Mucosa of rectum (tissue), 2 donors: ENCODE measurements around the gene RBM41.
"Not testable (repeated sequence)": the region's sequence is repeated elsewhere in the genome, so short reads cannot be mapped to it uniquely, and the experiment has no call there.

Experiments used
- H3K27ac ChIP-seq, 2 donors: one replicate each; pipeline ENCODE4 v1.7.0; 2013; ENCODE audit warnings: inconsistent platforms in 2 of 2, low read depth in 2 of 2, low read length in 2 of 2
- H3K27me3 ChIP-seq, 2 donors: one replicate each; pipeline ENCODE4 v1.7.0; 2013; ENCODE audit warnings: low read length in 2 of 2; ENCODE audit not compliant: control insufficient read depth in 2 of 2, insufficient read depth in 2 of 2
- H3K36me3 ChIP-seq, 2 donors: one replicate each; pipeline ENCODE4 v1.7.0; 2013; ENCODE audit warnings: low read length in 2 of 2; ENCODE audit not compliant: control insufficient read depth in 2 of 2, insufficient read depth in 2 of 2
- H3K4me1 ChIP-seq, 2 donors: one replicate each; pipeline ENCODE4 v1.7.0; 2013; ENCODE audit warnings: low read length in 2 of 2, mild to moderate bottlenecking in 1 of 2; ENCODE audit not compliant: control insufficient read depth in 2 of 2, insufficient read depth in 2 of 2
- H3K4me3 ChIP-seq, 2 donors: one replicate each; pipeline ENCODE4 v1.7.0; 2013; ENCODE audit warnings: low read length in 2 of 2
- H3K9ac ChIP-seq, 2 donors: one replicate each; pipeline ENCODE4 v1.7.0; 2013; ENCODE audit warnings: low read length in 2 of 2, low read depth in 1 of 2, mild to moderate bottlenecking in 1 of 2
- H3K9me3 ChIP-seq, 2 donors: one replicate each; pipeline ENCODE4 v1.7.0; 2013; ENCODE audit warnings: low read length in 2 of 2; ENCODE audit not compliant: control insufficient read depth in 2 of 2
- donor health status: healthy.
- donor health status: Normal muscosa, but diverticular disease.

The RBM41 gene

GRCh38 chrX:107118322-107119147, at the start of gene RBM41:
Gene RBM41 (minus strand): TSS chrX:107118822. CDS start chrX:107118773, 49 bp downstream.
- peak within 1 kb of the TSS; percentile 60 to 74 for H3K9ac ChIP-seq
- H3K27ac ChIP-seq, result peak within 1 kb of the TSS; percentile 35 to 59
- H3K36me3 ChIP-seq, result peaks cover 13 to 16% of the 10 kb centered on the region in 2 donors
- no peaks in the 10 kb centered on the region for H3K9me3 ChIP-seq
- H3K27me3 ChIP-seq, result no peaks in the 10 kb centered on the region
- peaks cover 0 to 5% of the 10 kb centered on the region in 2 donors for H3K4me1 ChIP-seq
- peak within 1 kb of the TSS; percentile 75 to 81 for H3K4me3 ChIP-seq

DNA sequence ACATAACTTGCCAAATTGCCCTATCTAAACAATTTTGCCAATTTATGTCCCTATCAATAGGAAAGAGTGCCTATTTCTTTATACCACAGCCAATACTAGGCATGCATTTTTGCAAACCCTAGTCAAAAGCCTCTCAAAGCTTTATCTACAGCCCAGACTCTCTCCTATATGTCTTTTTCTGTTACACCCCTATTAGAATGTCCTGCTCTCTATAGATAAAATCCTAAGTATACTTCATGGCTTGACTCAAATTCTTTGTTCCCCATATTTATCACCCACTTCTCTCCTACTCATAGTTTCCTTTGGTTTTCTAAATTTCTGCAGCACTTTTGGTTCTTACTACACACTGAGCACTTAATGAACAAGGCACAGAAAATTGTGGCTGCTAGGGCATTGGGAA, 49.6 kb upstream of the RBM41 start:
- H3K36me3 ChIP-seq, result no peaks in the 10 kb centered on the region
- no peak overlapping the region for H3K27ac ChIP-seq

GRCh38 chrX:107167163-107167921, 48.7 kb upstream of the RBM41 start:
- no peaks in the 10 kb centered on the region for H3K36me3 ChIP-seq
- no peaks in the 10 kb centered on the region for H3K9me3 ChIP-seq
- H3K4me1 ChIP-seq, result no peaks in the 10 kb centered on the region
- no peaks in the 10 kb centered on the region for H3K27me3 ChIP-seq
- H3K9ac ChIP-seq, result no peak overlapping the region
- no peak overlapping the region for H3K27ac ChIP-seq
- no peak overlapping the region for H3K4me3 ChIP-seq

More for the DNA sequence above, 49.6 kb upstream of the RBM41 start:
- no peaks in the 10 kb centered on the region for H3K27me3 ChIP-seq
- no peak overlapping the region for H3K4me3 ChIP-seq
- H3K4me1 ChIP-seq, result no peaks in the 10 kb centered on the region
- H3K9me3 ChIP-seq, result no peaks in the 10 kb centered on the region
- no peak overlapping the region for H3K9ac ChIP-seq

DNA sequence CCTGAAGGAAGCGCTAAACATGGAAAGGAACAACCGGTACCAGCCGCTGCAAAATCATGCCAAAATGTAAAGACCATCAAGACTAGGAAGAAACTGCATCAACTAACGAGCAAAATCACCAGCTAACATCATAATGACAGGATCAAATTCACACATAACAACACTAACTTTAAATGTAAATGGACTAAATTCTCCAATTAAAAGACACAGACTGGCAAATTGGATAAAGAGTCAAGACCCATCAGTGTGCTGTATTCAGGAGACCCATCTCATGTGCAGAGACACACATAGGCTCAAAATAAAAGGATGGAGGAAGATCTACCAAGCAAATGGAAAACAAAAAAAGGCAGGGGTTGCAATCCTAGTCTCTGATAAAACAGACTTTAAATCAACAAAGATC, 39.0 kb upstream of the RBM41 start:
- not testable (repeated sequence) for H3K4me3 ChIP-seq, H3K36me3 ChIP-seq, H3K27ac ChIP-seq, H3K27me3 ChIP-seq, H3K4me1 ChIP-seq, H3K9ac ChIP-seq, H3K9me3 ChIP-seq

DNA sequence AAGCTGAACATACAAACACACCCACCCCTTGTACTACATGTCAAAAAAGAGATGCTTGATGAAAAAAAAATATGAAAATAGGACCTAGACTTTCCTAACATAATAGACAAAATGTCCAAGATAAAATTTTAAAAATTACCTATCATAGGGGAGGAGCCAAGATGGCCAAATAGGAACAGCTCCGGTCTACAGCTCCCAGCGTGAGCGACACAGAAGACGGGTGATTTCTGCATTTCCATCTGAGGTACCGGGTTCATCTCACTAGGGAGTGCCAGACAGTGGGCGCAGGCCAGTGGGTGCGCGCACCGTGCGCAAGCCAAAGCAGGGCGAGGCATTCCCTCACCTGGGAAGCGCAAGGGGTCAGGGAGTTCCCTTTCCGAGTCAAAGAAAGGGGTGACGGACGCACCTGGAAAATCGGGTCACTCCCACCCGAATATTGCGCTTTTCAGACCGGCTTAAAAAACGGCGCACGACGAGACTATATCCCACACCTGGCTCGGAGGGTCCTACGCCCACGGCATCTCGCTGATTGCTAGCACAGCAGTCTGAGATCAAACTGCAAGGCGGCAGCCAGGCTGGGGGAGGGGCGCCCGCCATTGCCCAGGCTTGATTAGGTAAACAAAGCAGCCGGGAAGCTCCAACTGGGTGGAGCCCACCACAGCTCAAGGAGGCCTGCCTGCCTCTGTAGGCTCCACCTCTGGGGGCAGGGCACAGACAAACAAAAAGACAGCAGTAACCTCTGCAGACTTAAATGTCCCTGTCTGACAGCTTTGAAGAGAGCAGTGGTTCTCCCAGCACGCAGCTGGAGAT, 37.2 kb upstream of the RBM41 start:
- H3K27ac ChIP-seq, H3K4me3 ChIP-seq, H3K36me3 ChIP-seq, H3K4me1 ChIP-seq, H3K27me3 ChIP-seq, H3K9me3 ChIP-seq, H3K9ac ChIP-seq: not testable (repeated sequence)

- no peak overlapping the region for H3K27ac ChIP-seq
These were observed 36.4 kb upstream of the RBM41 start for GRCh38 chrX:107154787-107155620.

DNA sequence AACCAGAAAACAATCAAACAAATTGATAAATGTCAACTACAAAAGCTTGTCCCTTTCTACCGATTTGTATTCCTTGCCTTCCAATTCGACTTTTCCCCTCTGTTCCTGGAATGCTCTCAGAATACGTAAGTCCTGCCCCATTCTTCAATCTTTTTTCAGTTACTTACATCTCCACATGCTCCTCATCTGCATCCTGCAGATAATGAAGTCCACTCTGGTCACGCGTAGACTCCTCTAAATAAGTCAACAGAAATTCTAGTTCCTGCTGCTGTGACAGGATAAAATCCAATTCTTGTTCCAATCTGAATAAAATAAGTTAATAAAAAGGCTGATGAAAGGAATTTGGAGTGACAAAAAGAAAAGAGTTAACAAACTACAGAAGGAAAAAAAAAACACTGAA, 34.4 kb upstream of the RBM41 start:
- H3K9me3 ChIP-seq, result no peaks in the 10 kb centered on the region

More at GRCh38 chrX:107154787-107155620, 36.4 kb upstream of the RBM41 start:
- no peak overlapping the region for H3K4me3 ChIP-seq
- H3K36me3 ChIP-seq, result no peaks in the 10 kb centered on the region
- H3K9ac ChIP-seq, result no peak overlapping the region
- no peaks in the 10 kb centered on the region for H3K9me3 ChIP-seq
- no peaks in the 10 kb centered on the region for H3K4me1 ChIP-seq
- H3K27me3 ChIP-seq, result no peaks in the 10 kb centered on the region

DNA sequence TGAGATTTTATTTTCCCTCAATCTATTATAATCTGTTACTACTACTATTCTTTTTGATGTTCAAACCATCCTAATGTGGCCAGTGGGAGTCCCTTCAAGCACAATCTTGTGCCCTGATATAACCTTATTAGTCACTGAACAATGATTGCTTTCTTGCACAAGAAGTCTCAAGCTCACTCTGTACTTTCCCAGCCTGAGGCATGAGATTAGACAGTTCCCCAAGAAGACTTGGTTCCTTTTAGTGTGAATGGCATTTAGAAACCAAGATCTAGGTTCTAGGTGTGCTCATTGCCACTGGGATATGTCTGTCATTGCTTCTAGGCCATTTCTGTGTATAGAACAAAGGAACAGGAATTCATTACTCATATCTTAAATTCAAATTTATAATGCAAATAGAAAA, 28.0 kb upstream of the RBM41 start:
- H3K9ac ChIP-seq, result no peak overlapping the region
- H3K4me3 ChIP-seq, result no peak overlapping the region
- H3K4me1 ChIP-seq, result no peaks in the 10 kb centered on the region
- H3K27ac ChIP-seq, result no peak overlapping the region
- H3K9me3 ChIP-seq, result no peaks in the 10 kb centered on the region
- no peaks in the 10 kb centered on the region for H3K27me3 ChIP-seq
- H3K36me3 ChIP-seq, result no peaks in the 10 kb centered on the region

More for the DNA sequence above, 34.4 kb upstream of the RBM41 start:
- Histone ChIP-seq H3K36me3 (no peaks in the 10 kb centered on the region), H3K27me3 (no peaks in the 10 kb centered on the region), H3K9ac (no peak overlapping the region), H3K4me1 (no peaks in the 10 kb centered on the region), H3K4me3 (no peak overlapping the region), H3K27ac (no peak overlapping the region)

- H3K9me3 ChIP-seq, result no peaks in the 10 kb centered on the region
- no peak overlapping the region for H3K9ac ChIP-seq
- H3K4me1 ChIP-seq, result no peaks in the 10 kb centered on the region
- no peaks in the 10 kb centered on the region for H3K36me3 ChIP-seq
- H3K27ac ChIP-seq, result no peak overlapping the region
- no peak overlapping the region for H3K4me3 ChIP-seq
- H3K27me3 ChIP-seq, result no peaks in the 10 kb centered on the region
These were observed 17.3 kb upstream of the RBM41 start for GRCh38 chrX:107135965-107136307.
